GM20431 (cell line): ENCODE results near the gene ANKRD30A.
"Not testable (repeated sequence)": the region's sequence is repeated elsewhere in the genome, so short reads cannot be mapped to it uniquely, and the experiment has no call there.

Experiments used
- in situ Hi-C: fragments of 300-500 bp; cut with MseI, MboI; formaldehyde crosslinking; loops from one replicate; pipeline ENCODE4 v1.15.0; 2020; ENCODE audit warnings: low sequenced_read_pairs; ENCODE audit not compliant: unreplicated experiment

ANKRD30A gene, protein sequence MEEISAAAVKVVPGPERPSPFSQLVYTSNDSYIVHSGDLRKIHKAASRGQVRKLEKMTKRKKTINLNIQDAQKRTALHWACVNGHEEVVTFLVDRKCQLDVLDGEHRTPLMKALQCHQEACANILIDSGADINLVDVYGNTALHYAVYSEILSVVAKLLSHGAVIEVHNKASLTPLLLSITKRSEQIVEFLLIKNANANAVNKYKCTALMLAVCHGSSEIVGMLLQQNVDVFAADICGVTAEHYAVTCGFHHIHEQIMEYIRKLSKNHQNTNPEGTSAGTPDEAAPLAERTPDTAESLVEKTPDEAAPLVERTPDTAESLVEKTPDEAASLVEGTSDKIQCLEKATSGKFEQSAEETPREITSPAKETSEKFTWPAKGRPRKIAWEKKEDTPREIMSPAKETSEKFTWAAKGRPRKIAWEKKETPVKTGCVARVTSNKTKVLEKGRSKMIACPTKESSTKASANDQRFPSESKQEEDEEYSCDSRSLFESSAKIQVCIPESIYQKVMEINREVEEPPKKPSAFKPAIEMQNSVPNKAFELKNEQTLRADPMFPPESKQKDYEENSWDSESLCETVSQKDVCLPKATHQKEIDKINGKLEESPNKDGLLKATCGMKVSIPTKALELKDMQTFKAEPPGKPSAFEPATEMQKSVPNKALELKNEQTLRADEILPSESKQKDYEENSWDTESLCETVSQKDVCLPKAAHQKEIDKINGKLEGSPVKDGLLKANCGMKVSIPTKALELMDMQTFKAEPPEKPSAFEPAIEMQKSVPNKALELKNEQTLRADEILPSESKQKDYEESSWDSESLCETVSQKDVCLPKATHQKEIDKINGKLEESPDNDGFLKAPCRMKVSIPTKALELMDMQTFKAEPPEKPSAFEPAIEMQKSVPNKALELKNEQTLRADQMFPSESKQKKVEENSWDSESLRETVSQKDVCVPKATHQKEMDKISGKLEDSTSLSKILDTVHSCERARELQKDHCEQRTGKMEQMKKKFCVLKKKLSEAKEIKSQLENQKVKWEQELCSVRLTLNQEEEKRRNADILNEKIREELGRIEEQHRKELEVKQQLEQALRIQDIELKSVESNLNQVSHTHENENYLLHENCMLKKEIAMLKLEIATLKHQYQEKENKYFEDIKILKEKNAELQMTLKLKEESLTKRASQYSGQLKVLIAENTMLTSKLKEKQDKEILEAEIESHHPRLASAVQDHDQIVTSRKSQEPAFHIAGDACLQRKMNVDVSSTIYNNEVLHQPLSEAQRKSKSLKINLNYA (N-terminal part only)

DNA sequence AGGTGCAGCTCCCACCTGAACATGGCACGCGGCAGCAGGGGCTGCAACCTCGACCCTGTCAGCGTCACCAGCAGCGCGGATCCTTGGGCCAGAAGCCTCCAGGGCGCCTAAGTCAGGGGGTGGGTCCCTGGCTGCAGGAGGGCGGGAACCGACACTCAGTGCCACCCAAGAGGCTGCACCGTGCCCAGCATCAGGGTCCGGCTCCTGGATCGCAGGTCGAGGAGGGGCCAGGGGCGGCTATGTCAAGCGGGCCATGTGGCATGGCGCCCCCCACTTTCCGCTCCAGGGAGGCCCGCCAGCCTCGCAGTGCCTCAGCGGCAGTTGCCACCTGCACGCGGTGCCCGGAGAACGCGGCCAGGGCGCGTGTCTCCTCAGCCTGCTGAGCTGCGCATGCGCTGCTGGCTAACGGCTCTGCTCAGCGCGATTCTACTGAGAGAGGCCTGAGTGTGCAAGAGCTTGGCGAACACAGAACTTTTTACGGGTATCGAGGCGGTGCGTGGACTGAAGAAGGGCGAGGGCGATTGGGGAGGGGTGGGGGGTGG, at the start of gene ANKRD30A:
Gene ANKRD30A (plus strand): TSS at position 408 of the 542 bp plus-strand sequence. CDS start 190 bp downstream, outside the sequence.
- in situ Hi-C loops: no loop called here

DNA sequence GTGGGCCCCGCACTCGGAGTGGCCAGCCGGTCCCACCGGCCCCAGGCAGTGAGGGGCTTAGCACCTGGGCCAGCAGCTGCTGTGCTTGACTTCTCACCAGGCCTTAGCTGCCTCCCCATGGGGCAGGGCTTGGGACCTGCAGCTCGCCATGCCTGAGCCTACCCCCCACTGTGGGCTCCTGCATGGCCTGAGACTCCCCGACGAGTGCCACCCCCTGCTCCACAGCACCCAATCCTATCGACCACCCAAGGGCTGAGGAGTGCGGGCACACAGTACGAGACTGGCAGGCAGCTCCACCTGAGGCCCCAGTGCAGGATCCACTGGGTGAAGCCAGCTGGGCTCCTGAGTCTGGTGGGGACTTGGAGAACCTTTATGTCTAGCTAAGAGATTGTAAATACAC, 49.3 kb upstream of the ANKRD30A start:
- in situ Hi-C loops: not testable (repeated sequence)

DNA sequence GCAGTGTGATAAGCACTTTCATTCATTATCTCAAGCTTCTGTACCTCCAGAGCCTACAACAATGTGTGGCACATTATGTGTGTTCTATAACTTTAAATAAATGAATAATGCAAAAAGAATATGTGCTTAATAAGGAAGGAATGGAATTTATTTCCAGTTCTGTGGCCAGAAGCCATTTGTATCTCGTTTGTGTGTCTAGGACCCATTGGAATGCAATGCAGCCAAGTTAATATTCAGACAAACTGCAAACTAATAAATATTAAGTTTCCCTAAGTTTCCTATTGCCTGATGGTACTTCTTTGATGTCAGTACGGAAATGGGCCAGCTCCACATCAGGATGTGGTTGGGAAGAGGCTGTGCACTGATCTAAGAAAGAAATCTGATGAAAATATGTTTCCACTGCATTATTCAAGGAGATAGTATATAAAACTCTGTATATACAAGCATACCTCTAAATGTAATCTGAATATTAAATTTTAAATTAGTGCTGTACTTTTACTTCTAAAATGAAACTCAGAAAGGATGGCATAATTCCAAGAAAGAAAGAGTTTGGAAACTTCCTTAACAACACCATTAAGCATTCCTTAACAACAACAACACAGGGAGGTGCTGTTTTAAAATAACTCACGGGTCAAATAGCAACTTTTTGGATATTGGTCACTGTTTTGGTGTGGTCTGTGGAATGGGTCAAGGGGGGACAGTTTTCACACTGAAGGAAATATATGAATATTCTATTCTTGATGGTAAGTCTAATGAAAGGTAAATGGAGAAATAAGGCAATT, 29.4 kb upstream of the ANKRD30A start:
- in situ Hi-C loops: no loop called here

DNA sequence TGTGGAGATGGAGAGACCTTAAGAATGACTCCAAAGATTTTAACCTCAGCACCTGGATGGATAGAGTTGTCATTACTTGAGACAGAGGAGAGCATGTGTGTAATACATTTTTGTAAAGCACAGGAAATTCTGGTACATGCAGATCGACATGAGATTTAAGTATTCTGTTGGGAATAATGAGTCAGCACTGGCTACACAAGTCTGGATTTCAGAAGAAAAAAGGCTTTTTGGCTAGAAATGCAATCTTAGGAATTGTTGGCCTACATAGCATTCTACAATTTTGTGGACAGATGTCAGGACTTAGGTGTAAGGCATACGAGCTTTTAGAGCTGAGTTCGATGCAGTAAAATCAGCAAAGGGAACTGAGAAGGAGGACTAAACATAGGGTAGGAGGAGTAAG, 24.1 kb upstream of the ANKRD30A start:
- in situ Hi-C loops: no loop called here

DNA sequence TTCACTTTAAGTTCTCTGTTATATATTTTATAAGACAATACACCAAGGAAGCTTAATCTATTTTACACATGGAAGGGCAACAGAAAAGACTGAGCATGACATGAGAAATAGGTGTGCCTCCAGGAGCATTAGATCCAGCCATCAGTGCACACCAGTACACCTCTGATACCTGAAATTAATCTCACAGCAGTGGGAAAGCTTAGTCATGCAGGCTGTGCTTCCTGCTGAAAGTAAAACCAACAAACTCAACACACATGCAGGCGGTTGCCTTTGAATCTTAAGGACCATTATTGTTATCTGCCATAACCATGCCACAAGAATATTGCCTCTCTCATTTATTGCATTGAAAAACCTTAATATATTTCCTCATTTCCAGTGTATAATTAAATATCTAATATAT, 16.4 kb upstream of the ANKRD30A start:
- in situ Hi-C loops: no loop called here

DNA sequence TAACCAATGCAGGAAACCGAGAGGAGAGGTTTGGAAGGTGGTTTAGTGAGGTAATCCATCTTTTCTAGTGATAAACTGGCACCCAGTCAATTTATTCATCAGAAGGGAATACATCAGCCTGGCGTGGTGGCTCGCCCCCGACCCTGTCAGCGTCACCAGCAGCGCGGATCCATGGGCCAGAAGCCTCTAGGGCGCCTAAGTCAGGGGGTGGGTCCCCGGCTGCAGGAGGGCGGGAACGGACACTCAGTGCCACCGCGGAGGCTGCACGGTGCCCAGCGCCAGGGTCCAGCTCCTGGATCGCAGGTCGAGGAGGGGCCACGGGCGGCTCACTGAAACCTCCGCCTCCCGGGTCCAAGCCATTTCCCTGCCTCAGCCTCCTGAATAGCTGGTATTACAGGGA, 866 bp upstream of the ANKRD30A start:
- in situ Hi-C loops: no loop called here

DNA sequence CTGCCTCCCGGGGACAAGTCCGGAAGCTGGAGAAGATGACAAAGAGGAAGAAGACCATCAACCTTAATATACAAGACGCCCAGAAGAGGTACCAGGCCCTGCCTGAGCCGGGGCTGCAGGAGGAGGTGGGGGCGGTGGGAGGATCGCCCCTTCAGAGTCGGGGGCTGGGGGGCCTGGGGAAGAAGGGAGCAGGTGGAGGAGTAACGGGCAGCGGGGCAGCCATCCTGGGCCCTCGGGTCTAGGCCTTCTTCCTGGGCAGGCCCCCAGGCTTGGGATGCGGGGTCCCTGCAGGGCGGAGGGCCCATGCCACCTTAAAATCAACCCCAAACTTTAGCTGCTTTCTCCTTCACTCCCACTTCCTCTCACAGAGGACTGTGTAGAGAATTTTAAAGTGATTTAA, 523 bp downstream of the ANKRD30A start:
- in situ Hi-C loops: no loop called here

DNA sequence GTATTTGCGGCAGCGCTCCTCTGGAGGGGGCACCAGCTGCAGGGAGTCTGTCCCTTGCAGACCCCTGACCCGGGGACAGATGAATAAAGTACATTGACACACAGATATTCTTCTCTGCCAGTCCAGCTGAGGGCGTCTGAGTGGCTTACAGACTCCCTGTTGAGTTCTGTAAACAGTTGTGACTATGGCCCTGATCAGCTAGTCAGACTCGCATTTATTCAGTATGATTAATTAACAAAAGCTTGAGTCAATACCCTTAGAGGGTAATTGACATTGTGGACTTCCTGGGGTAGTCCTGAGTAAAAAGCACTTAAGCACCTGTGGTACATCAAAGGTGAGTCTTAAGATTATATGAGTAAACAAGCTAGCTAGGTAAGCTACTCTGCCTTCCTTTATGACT, 21.0 kb downstream of the ANKRD30A start:
- in situ Hi-C loops: no loop called here

DNA sequence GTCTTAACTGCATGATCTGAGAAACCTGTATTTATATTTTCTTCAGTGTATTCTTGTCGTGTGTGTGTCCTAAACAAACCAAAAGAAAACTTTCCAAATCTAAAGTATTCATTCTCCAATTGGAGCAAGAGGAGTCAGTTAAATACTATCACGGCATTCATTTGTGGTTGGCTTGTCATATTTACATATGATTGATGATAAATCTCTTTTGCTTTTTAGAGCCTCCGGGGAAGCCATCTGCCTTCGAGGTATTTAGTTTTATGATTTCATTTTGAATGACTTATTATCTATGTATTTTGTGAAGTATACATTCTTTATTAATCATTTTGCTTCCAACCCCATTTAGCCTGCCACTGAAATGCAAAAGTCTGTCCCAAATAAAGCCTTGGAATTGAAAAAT, 37.0 kb downstream of the ANKRD30A start:
- in situ Hi-C loops: not testable (repeated sequence)

DNA sequence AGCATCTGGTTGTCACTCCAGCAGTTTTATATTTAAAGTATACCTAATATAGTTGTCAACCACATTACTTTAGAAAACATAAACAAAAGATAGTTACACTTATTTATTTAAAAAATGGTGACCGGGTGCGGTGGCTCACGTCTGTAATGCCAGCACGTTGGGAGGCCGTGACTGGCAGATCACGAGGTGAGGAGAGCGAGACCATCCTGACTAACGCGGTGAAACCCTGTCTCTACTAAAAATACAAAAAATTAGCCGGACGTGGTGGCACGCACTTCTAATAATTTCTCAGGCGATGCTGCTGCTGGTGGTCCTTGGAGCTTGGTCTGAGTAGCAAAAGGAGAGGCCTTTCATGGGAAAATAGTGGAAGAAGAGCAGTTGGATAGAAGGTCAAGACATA, 46.5 kb downstream of the ANKRD30A start:
- in situ Hi-C loops: not testable (repeated sequence)

DNA sequence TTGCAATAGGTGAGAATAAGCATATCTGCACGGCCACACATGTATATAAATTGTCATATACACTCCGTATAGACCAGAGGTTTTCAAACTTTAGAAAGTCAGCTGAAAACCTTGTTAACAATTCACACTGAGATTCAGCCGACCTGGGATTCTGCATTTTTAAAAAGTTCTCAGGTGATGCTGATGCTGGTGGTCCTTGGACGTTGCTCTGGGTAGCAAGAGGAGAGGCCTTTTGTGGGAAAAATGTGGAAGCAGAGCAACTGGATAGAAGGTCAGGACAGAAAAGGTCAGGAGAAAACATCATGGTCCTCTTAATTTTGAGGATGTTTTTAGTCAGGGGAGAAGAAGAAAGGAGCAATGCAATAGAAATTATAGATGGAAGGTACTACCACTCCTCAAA, 52.9 kb downstream of the ANKRD30A start:
- in situ Hi-C loops: not testable (repeated sequence)

DNA sequence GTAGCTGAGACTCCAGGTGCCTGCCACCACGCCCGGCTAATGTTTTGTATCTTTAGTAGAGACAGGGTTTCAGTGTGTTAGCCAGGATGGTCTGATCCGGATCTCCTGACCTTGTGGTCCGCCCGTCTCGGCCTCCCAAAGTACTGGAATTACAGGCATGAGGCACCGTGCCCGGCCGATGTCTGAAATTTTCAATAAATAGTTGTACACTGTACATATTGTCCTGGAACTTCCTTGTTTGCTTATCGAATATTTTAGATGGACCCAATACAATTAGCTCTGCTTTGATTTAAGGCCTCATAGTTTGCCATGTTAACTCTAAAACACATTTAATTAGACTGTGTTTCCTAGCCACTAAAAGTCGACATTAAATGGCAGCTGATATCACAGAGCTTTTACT, 57.3 kb downstream of the ANKRD30A start:
- in situ Hi-C loops: not testable (repeated sequence)

DNA sequence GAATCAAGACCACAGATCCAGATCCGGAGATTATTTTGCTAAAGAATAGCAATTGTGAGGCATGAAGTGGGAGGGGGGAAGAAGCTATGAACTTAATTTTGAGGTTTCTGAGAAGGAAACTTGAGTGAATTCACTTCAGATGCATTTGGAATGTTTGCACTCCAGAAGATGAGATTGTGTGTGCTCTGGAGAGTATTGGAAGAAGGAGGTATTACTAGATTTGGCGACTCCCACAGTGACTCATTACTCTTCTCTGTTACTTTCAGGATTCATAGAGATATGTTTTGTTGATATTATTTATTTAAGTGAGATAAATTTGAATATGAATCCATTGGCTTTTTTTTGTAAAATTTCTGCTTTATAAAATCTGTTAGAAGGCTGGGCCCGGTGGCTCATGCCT, 80.7 kb downstream of the ANKRD30A start:
- in situ Hi-C loops: no loop called here

DNA sequence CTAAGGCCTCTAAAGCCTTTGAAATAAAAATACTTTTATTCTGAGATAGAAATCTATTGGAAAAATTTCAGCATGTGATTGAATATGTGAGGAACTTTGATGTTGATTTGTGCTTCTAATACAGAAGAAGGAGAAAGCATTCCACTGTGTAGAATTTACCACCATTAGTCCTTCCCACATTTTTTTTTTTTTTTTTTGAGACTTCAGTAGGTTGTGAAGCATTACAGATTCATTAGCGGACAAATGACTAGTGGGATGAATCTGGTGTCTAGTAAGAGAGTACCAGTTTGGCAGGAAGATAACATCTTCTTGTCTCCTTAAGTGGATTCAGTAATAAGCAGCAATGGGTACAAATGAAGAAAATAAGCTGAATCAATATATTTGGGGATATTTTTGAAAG, 95.5 kb downstream of the ANKRD30A start:
- in situ Hi-C loops: no loop called here

DNA sequence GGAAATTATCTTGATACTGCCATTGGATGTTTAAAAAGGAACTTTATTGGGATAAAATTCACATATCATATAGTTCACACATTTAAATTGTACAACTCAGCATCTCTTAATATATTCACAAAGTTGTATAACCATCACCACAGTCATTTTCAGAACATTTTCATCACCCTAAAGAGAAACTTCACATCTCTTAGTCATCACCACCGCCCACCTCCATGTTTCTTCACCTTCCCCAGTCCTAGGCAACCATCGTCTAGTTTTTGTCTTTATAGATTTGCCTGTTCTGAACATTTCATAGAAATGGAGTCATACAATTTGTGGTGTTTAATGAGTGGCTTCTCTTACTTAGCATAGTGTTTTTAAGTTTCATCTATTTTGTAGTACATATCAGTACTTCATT, 96.6 kb downstream of the ANKRD30A start:
- in situ Hi-C loops: no loop called here

DNA sequence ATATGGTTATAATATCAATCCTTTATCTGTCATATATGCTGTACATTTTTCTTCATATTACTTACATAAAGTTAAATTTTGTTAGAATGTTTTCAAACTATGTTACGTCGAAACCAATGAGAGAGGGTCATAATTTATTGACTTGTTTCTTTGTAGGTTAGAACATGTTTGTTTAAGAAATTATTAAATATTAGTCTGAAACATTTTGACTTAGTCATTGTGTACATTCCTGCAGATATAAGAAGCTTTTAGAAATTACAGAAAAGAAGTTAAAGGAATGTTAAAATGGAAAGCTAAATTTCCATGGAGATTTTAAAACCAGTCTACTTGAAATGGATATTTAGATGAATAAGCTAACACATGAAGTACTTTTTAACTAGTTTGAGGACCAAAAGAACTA, 99.8 kb downstream of the ANKRD30A start:
- in situ Hi-C loops: no loop called here

DNA sequence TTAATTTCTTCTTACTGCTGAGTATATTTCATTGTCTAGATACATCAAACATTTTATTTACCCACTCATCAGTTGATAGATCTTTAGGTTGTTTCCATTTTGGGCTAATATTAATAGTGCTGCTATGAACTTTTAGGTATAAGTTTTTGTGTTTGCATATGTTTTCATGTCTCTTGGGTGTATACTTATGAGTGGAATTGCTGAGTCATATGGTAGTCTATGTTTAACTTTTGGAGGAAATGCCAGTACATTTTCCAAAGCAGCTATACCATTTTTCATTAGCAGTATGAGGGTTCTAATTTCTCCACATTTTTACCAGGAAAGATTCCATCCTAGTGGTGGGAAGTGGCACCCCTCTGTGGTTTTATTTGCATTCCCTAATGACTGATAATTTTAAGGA, 101.1 kb downstream of the ANKRD30A start:
- in situ Hi-C loops: no loop called here

DNA sequence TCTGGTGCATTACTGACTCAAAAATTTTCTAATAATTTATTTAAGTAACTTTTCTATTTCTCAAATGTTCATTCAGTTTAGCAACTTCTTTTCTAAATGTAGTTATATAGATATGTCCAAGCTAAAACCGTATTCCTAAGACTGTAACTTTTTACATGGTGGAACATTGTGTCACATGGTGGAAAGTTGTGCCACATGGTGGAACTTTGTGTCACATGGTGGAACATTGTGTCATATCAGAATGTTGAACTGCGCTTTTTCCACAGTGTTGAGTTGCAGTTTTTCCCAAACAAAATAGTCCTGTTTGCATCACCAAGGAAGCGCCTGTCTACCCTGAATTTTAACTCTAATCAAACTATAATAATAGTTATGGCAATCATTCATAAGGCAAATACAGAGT, 109.3 kb downstream of the ANKRD30A start:
- in situ Hi-C loops: no loop called here

DNA sequence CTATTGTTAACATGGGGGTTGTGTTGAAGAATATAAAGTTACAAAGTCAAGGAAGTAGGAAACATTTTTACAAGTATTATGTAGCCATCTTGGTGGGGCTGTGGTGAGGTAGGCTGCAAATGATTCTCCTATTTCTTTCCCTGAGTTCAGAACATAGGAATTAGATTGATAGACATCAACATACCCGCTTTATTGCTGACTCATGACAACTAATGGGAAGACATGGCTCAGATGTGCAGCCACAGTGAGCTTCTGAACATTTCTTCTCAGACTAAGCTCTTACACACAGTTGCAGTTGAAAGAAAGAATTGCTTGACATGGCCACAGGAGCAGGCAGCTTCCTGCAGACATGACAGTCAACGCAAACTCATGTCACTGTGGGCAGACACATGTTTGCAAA, 110.7 kb downstream of the ANKRD30A start:
- in situ Hi-C loops: no loop called here
